NB4 (cell line): Measurements from ENCODE around the gene DNAJB14.

Experiments
- DNase-seq: peaks from one replicate; pipeline ENCODE4 v3.0.0; 2010; ENCODE audit warnings: low read depth
- H3K4me3 ChIP-seq: one replicate; pipeline ENCODE4 v1.5.1; 2011; ENCODE audit warnings: mild to moderate bottlenecking, low read depth, low read length, moderate library complexity
- CTCF ChIP-seq: IDR thresholded peaks from one replicate; pipeline ENCODE4 v1.5.1; 2012; ENCODE audit warnings: low read depth, low read length
- MYC ChIP-seq: IDR thresholded peaks from 2 replicates; pipeline ENCODE4 v1.6.1; 2011; ENCODE audit warnings: low read depth, low read length
- POLR2A ChIP-seq: IDR thresholded peaks from 2 replicates; pipeline ENCODE4 v1.6.1; 2011; ENCODE audit warnings: mild to moderate bottlenecking; ENCODE audit not compliant: insufficient read length; ENCODE audit errors: extremely low read depth
- TF ChIP-seq, protein P1 (sequence below): IDR thresholded peaks from 2 replicates; pipeline ENCODE4 v1.6.1; 2011; ENCODE audit warnings: low read depth, low read length

The DNAJB14 gene

GRCh38 chr4:99938243-99938753 is 8.1 kb downstream of the DNAJB14 start:
- no peak for DNase-seq
- no peak overlapping the region for H3K4me3 ChIP-seq
- TF ChIP-seq POLR2A (no peak), CTCF (no peak), MYC (no peak)
- TF ChIP-seq, protein P1, sequence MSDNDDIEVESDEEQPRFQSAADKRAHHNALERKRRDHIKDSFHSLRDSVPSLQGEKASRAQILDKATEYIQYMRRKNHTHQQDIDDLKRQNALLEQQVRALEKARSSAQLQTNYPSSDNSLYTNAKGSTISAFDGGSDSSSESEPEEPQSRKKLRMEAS, result no peak

DNA sequence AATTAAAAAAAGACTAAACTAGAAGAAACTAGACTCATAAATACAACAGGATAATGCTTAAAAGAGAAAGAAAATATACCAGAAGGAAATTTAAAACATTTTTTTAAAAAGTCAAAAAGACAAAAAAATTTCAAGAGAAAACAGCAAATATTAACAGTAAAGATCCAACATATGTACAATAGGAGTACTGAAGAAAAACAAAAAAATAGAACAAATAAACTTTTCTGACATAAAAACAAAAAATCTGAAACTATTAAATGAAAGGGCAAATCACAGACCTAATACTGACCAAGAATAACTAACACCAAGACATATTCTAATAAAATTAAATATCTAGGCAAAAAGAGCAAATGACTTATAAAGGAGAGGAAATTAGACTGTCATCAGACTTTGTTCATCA is 11.5 kb downstream of the DNAJB14 start:
- no peak overlapping the region for H3K4me3 ChIP-seq
- DNase-seq, result no peak
- no peak for TF ChIP-seq POLR2A
- TF ChIP-seq CTCF, result no peak
- TF ChIP-seq, protein P1, result no peak
- TF ChIP-seq MYC, result no peak

DNA sequence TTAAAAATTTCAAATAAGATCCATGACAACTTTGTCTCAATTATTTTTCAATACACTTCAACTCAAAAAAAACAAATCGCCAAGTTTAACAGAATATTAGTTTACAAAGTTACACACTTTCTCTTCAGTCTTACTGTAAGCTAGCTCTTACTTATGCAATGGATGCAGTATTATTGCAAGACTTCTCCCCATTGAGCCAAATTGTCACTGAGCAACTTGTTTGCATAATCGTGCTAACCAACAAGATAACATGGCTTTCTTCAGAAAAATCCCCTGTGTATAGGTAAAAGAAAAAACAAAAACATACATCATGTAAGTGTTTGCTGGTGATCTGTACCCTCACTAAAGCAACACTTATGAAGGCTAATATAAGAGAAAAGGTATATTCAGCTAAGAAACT is 18.9 kb downstream of the DNAJB14 start:
- H3K4me3 ChIP-seq, result no peak overlapping the region
- DNase-seq, result no peak
- TF ChIP-seq, protein P1, result no peak
- TF ChIP-seq POLR2A (no peak), MYC (no peak), CTCF (no peak)

DNA sequence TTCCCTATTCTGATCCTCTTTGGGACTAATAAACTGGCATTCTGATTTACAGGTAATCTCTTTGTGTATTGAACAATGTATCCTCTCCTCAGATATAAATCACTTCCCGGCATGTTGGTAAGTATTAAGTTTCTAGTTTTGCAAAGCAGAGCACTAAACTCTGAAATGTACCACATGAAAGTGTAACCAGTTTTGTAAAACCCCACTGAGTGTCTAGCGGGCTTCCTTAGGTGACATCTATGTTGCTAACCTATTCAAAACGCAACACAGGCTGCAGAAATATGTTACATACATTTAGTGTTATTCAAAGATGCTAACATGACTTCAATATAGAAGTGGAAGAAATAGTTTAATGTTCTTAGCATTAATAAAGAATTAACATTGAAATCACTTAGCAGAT is 25.2 kb downstream of the DNAJB14 start:
- H3K4me3 ChIP-seq, result no peak overlapping the region
- TF ChIP-seq, protein P1, result no peak
- TF ChIP-seq POLR2A (no peak), CTCF (no peak), MYC (no peak)
- no peak for DNase-seq

DNA sequence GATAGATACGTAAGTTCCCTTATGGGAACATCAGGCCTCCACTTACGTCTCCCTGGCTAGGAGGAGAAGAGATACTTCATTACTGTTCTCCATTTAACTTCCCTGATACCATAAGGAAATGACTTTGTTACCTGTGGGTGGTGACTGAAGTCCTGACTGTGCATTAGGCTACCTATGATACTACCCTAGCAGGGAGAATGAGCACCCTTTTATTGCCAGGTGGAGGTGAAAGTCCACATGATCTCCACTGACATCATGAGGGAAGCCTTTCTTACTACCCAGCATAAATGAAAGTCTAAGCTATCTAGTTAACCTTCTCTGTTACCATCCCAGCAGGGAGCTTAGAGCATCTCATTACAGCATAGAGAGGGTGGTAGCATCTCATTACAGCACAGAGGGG is 27.8 kb downstream of the DNAJB14 start:
- H3K4me3 ChIP-seq, result no peak overlapping the region
- DNase-seq, result no peak
- TF ChIP-seq CTCF, result no peak
- no peak for TF ChIP-seq MYC
- no peak for TF ChIP-seq POLR2A
- TF ChIP-seq, protein P1, result no peak
